A549 (cell line): ENCODE measurements around the gene NUAK1.

Experiments
- JUN ChIP-seq, 2 experiments: fragments of >200 bp; sonication (Bioruptor Twin); formaldehyde crosslinking; IDR thresholded peaks; 2 replicates in 1 of 2; 3 replicates in 1 of 2; pipeline ENCODE4 v1.6.1; 2016 to 2017
- NFE2L2 ChIP-seq: fragments of 150-350 bp; conservative IDR thresholded peaks from 2 replicates; pipeline ENCODE4 v1.6.1; 2014; ENCODE audit warnings: low read length
- TF ChIP-seq, protein P1 (sequence below): fragments of >200 bp; sonication (Bioruptor Twin); formaldehyde crosslinking; IDR thresholded peaks from 3 replicates; pipeline ENCODE4 v1.5.1; 2016

DNA sequence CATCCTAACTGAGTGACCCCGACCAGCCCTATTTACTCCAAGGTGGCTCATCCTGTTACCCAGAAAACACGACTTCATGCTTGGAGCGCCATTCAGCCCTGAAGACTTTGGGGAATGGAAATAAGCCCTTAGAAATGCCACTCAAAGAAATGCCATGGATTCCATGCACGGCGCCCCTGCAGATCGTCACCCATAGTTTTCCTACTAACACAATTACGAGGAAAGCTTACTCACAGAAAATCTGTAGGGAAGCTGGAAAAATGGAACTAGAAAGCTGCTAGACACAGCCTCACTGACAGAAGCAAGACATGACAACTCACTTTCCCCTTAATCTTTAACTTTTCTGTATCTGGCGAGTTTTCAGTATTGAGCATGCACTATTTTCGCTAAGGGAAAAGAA, 19.5 kb downstream of the NUAK1 start:
- TF ChIP-seq NFE2L2 (no peak), JUN (IDR thresholded peaks at IDR 0.05) (no peak)
- TF ChIP-seq, protein P1, sequence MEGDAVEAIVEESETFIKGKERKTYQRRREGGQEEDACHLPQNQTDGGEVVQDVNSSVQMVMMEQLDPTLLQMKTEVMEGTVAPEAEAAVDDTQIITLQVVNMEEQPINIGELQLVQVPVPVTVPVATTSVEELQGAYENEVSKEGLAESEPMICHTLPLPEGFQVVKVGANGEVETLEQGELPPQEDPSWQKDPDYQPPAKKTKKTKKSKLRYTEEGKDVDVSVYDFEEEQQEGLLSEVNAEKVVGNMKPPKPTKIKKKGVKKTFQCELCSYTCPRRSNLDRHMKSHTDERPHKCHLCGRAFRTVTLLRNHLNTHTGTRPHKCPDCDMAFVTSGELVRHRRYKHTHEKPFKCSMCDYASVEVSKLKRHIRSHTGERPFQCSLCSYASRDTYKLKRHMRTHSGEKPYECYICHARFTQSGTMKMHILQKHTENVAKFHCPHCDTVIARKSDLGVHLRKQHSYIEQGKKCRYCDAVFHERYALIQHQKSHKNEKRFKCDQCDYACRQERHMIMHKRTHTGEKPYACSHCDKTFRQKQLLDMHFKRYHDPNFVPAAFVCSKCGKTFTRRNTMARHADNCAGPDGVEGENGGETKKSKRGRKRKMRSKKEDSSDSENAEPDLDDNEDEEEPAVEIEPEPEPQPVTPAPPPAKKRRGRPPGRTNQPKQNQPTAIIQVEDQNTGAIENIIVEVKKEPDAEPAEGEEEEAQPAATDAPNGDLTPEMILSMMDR = no peak
